LNCaP clone FGC (cell line): Measurements from ENCODE around the gene ANKDD1A.

Experiments
- DNase-seq: peaks from one replicate; pipeline ENCODE4 v3.0.0-alpha.2; 2011; ENCODE audit warnings: low read depth
- H3K4me3 ChIP-seq: 2 replicates; pipeline ENCODE4 v1.5.1; 2011; ENCODE audit warnings: mild to moderate bottlenecking, low read depth, low read length, control low read depth
- TF ChIP-seq, protein P1 (sequence below): IDR thresholded peaks from 2 replicates; pipeline ENCODE4 v1.5.1; 2012; ENCODE audit warnings: mild to moderate bottlenecking; ENCODE audit not compliant: control insufficient read depth, insufficient read depth; ENCODE audit errors: extremely low read depth

The ANKDD1A gene

DNA sequence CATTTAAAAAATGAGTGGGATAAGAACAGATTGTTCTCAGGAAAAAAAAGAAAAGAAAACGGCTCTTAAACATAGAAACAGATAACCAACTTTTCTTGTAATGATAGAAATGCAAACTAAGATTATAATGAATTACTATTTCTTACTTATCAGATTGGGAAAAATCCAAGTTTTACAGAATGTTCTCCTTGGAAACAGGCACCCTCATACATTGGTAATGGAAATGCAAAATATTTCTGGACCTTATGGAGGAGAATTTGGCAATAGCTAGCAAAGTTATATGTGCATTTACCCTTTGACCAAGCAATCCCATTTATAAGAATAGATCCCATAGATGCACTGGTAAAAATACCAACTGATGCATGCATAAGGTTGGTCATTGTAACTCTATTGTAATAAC, 3.7 kb upstream of the ANKDD1A start:
- DNase-seq, result no peak
- no peak overlapping the region for H3K4me3 ChIP-seq
- TF ChIP-seq, protein P1, sequence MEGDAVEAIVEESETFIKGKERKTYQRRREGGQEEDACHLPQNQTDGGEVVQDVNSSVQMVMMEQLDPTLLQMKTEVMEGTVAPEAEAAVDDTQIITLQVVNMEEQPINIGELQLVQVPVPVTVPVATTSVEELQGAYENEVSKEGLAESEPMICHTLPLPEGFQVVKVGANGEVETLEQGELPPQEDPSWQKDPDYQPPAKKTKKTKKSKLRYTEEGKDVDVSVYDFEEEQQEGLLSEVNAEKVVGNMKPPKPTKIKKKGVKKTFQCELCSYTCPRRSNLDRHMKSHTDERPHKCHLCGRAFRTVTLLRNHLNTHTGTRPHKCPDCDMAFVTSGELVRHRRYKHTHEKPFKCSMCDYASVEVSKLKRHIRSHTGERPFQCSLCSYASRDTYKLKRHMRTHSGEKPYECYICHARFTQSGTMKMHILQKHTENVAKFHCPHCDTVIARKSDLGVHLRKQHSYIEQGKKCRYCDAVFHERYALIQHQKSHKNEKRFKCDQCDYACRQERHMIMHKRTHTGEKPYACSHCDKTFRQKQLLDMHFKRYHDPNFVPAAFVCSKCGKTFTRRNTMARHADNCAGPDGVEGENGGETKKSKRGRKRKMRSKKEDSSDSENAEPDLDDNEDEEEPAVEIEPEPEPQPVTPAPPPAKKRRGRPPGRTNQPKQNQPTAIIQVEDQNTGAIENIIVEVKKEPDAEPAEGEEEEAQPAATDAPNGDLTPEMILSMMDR, result no peak

DNA sequence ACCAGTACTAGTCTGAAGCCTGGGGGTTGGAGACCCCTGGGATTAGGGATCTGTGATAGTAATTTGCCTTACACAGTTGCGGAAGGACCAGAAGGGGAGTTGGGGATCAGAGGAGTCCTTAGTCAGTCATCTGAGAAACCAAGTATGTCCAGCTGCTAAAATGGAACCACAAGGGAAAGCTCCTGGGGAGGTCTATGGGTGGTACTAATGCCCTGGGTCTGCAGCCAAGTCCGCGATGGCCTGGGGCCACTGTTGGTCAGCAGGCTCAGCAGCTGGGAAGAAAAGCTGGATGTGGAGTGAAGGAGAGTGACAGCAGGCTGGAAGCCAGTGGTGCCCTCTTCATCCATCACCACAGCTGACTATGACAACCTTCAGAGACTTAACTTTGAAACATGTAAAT, 2.2 kb upstream of the ANKDD1A start:
- no peak for DNase-seq
- no peak overlapping the region for H3K4me3 ChIP-seq
- TF ChIP-seq, protein P1, result no peak

DNA sequence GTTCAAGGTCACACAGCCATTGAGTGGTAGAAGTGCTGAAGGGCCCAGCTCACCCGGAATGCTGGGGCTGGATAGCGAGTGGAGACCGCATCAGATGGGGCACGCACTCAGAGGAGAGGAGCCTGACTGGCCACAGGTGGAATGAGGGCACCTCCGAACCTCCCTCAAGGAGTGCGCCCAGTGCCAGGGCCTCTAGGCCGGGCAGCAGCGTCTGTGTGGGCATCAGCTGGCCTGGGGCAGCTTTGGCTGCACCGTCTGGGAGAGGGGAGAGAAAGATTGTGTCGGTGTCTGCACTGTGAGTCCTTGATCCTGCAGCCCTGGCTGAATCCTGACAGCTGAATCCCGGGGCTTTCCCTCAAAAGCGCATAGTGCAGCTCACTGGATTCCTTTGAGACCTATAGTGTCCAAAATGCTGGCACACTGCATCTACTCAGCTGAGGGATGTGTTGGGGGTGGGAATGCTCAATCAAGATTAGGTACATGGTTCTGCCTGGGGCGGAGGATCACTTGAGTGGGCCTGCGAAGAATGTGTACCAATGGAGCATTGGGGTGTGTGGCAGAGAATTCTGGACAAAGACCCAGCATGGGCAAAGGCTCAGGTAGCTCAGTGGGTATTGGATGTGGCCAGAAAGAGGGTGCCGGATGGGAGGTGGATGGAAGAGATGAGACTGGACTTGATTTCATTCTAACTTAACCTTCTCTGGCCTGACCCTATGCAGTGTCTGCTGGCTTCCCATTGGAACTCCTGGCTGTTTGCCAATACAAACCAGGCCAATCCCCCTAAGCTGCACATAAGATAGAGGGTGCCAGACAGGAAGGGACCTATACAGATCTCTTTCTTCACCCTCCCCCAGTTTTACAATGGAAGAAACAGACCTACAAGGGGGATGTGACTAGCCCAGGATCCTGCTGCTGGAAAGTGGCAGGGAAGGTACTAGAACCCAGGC, 950 bp downstream of the ANKDD1A start:
- TF ChIP-seq, protein P1, result no peak
- peak overlapping the region; percentile 55 for H3K4me3 ChIP-seq
- DNase-seq, result no peak

DNA sequence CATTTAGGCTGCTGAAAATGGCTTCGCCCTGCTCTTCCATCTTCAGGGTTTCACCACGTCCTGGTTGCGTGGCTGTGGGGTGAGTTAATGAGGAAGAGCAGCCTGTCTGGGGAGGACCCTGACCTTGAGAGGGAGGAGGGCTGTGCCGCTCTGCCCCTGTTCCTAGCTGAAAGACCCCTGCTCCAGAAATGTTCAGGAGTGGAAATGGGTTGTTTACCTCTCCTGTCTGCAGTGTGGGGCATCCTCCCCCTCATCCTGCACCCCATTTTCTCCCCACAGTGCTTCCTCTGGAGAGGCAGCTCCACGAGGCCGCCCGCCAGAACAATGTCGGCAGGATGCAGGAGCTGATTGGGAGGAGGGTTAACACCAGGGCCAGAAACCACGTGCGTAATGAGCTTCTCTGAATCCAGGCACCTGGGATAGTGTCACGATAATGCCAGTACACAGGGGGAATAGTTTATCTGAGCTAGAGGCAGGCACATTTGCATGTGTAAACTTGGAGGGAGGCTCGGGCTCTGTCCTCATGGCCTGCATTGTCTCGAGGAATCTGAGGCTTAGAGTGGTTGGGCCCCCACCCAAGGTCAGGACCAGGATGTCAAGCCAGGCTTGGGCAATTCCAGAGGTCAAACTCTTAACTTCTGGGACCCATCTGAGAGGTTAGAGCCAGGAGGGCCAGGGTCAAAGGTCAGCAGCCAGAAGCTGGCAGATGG, 4.0 kb downstream of the ANKDD1A start:
- DNase-seq, result no peak
- TF ChIP-seq, protein P1, result no peak
- H3K4me3 ChIP-seq, result no peak overlapping the region

DNA sequence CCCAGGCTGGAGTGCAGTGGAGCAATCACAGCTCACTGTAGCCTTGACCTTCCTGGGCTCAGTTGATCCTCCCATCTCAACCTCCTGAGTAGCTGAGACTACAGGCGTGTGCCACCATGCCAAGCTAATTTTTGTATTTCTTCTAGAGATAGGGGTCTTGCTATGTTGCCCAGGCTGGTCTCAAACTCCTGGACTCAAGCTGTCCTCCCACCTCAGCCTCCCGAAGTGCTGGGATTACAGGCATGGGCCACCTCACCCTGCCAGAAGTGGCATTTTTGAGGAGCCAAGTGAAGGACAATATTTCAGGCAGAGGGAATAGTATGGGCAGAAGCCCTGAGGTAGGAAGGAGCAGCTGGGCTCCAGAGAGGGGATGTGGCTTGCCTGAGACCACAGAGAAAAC, 4.7 kb downstream of the ANKDD1A start:
- no peak for DNase-seq
- H3K4me3 ChIP-seq, result no peak overlapping the region
- TF ChIP-seq, protein P1, result no peak

DNA sequence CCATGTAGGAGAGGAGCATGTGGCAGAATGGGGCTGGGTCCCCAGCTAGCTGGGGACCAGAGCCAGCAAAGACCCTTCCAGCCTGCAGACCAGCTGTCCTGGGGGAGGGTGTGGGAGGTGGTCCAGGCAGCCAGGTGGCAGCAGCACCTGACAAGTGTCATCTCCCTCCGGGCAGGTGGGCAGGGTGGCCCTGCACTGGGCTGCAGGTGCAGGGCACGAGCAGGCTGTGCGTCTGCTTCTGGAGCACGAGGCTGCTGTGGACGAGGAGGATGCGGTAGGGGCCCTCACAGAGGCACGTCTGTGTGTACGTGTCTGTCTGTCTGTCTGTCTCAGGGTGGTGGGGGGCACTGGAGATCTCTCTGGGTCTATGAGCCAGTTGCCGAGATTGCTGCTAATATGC, 5.5 kb downstream of the ANKDD1A start:
- no peak for DNase-seq
- TF ChIP-seq, protein P1, result no peak
- no peak overlapping the region for H3K4me3 ChIP-seq

DNA sequence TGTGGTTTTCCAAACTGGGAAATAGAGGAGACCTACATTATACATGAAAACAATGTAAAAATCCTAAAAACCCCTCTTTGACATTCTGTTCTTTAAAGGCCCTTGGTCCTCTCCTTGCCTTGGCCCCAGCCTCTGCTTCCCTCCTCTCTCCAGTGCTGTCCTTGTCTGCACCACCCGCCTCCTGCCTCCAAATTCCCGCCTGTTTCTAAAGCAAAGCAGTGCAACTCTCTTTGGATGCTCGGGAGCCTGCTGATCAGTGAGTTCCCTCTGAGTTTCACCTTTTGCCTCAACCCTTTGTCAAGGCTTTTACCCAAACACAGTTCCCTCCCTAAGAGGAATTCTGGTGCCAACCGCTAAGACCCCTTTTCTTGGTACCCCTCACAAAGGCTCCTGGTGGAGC, 8.0 kb downstream of the ANKDD1A start:
- TF ChIP-seq, protein P1, result no peak
- no peak overlapping the region for H3K4me3 ChIP-seq
- no peak for DNase-seq
